SK-N-SH (cell line): ENCODE data around the gene ZC3H4. TPM values are rescaled to one million over a fixed set of nuclear protein-coding genes. Genes with fewer than 3 reads are reported as not detected.

Experiments
- CTCF ChIA-PET: fragments of 300-600, 350-600 bp; formaldehyde crosslinking; extraction: SDS; loops from one replicate; lab custom pipeline; 2021; lab: Yijun Ruan, JAX
- POLR2A ChIA-PET: fragments of 350-600 bp; sonication (Branson Sonifier 250); formaldehyde crosslinking; extraction: SDS; loops from one replicate; lab custom pipeline; 2020; ENCODE audit warnings: antibody characterized with exemption, inconsistent platforms; lab: Yijun Ruan, JAX
- DNase-seq: peaks from one replicate; pipeline ENCODE4 v3.0.0; 2012
- H2AFZ ChIP-seq: fragments of 200-600 bp; sonication (generic); 2 replicates; pipeline ENCODE4 v1.8.1; 2016; ENCODE audit warnings: antibody characterized with exemption, mild to moderate bottlenecking, low read depth
- H3F3A ChIP-seq: fragments of 200-600 bp; sonication (generic); replicated peaks from 2 replicates; pipeline ENCODE3; 2016; ENCODE audit warnings: antibody characterized with exemption, mild to moderate bottlenecking; ENCODE audit not compliant: insufficient read depth
- H3K27ac ChIP-seq, 2 experiments: fragments of 200-500 bp in 1 of 2; fragments of 200-600 bp in 1 of 2; sonication (Bioruptor generic) in 1 of 2; sonication (generic), shearing (Covaris generic) in 1 of 2; 2 replicates each; pipeline versions ENCODE4 v1.5.1 to v1.6.1; 2014 to 2016; ENCODE audit warnings: low read depth in 2 of 2, inconsistent platforms in 1 of 2, low read length in 1 of 2, mild to moderate bottlenecking in 1 of 2, mixed read lengths in 1 of 2
- H3K27me3 ChIP-seq: fragments of 200-600 bp; sonication (generic), shearing (Covaris generic); 2 replicates; pipeline ENCODE4 v1.6.1; 2016; ENCODE audit warnings: mixed run types; ENCODE audit not compliant: insufficient read depth
- H3K36me3 ChIP-seq, 2 experiments: fragments of 200-500 bp in 1 of 2; fragments of 200-600 bp in 1 of 2; sonication (Bioruptor generic) in 1 of 2; sonication (generic) in 1 of 2; replicated peaks in 1 of 2; 2 replicates each; pipeline versions ENCODE3 to v1.5.1; 2014 to 2016; ENCODE audit warnings: low read length in 1 of 2, mild to moderate bottlenecking in 1 of 2; ENCODE audit not compliant: insufficient read depth in 2 of 2, control insufficient read depth in 1 of 2
- H3K4me1 ChIP-seq, 2 experiments: fragments of 200-500 bp in 1 of 2; fragments of 200-600 bp in 1 of 2; sonication (Bioruptor generic) in 1 of 2; sonication (generic), shearing (Covaris generic) in 1 of 2; 2 replicates each; pipeline versions ENCODE4 v1.5.1 to v1.6.1; 2014 to 2016; ENCODE audit warnings: low read depth in 1 of 2, low read length in 1 of 2, mixed run types in 1 of 2; ENCODE audit not compliant: insufficient read depth in 2 of 2, control insufficient read depth in 1 of 2
- H3K4me2 ChIP-seq: fragments of 200-600 bp; sonication (generic), shearing (Covaris generic); 2 replicates; pipeline ENCODE4 v1.6.1; 2017; ENCODE audit warnings: mixed run types
- H3K4me3 ChIP-seq, 2 experiments: fragments of 200-500 bp in 1 of 2; fragments of 200-600 bp in 1 of 2; sonication (Bioruptor generic) in 1 of 2; sonication (generic), shearing (Covaris generic) in 1 of 2; 2 replicates each; pipeline versions ENCODE4 v1.5.1 to v1.8.1; 2014 to 2016; ENCODE audit warnings: low read depth in 2 of 2, inconsistent platforms in 1 of 2, low read length in 1 of 2, mild to moderate bottlenecking in 1 of 2, mixed read lengths in 1 of 2, moderate library complexity in 1 of 2
- H3K79me2 ChIP-seq: fragments of 200-600 bp; sonication (generic); 2 replicates; pipeline ENCODE4 v1.8.1; 2017; ENCODE audit warnings: mild to moderate bottlenecking; ENCODE audit not compliant: insufficient read depth
- H3K9ac ChIP-seq: fragments of 200-600 bp; sonication (generic); 2 replicates; pipeline ENCODE4 v1.6.1; 2017; ENCODE audit warnings: mixed run types
- H3K9me2 ChIP-seq: fragments of 200-600 bp; sonication (generic); 2 replicates; pipeline ENCODE4 v1.6.1; 2017; ENCODE audit warnings: mixed run types
- H3K9me3 ChIP-seq: fragments of 200-600 bp; sonication (generic); 2 replicates; pipeline ENCODE4 v1.6.1; 2017; ENCODE audit warnings: mixed run types, mild to moderate bottlenecking, moderate library complexity
- H4K20me1 ChIP-seq: fragments of 200-600 bp; sonication (generic); 2 replicates; pipeline ENCODE4 v1.6.1; 2017; ENCODE audit warnings: mild to moderate bottlenecking, mixed run types; ENCODE audit not compliant: insufficient read depth
- EP300 ChIP-seq, 2 experiments: IDR thresholded peaks; 2 replicates each; pipeline versions ENCODE4 v1.4.0 to v1.6.1; 2012; ENCODE audit warnings: borderline replicate concordance in 1 of 2, low read depth in 1 of 2, low read length in 1 of 2
- JUND ChIP-seq: IDR thresholded peaks from 2 replicates; pipeline ENCODE4 v1.4.0; 2012
- POLR2AphosphoS5 ChIP-seq: IDR thresholded peaks from 2 replicates; pipeline ENCODE4 v1.6.1; 2012; ENCODE audit warnings: low read depth, low read length
- RCOR1 ChIP-seq: fragments of 150-350 bp; IDR thresholded peaks from 2 replicates; pipeline ENCODE4 v1.6.1; 2017; ENCODE audit warnings: antibody characterized with exemption, low read length
- TCF12 ChIP-seq: IDR thresholded peaks from 2 replicates; pipeline ENCODE4 v1.4.0; 2012
- USF1 ChIP-seq: IDR thresholded peaks from 2 replicates; pipeline ENCODE4 v1.4.0; 2012; ENCODE audit warnings: low read depth, borderline replicate concordance
- WGBS: methylation state at CpG from one replicate; pipeline ENCODE4 v1.1.6; 2017; ENCODE audit warnings: low lambda C conversion rate; 5-methylcytosine and 5-hydroxymethylcytosine counted together
- polyA plus RNA-seq, 3 experiments: library from polyadenylated mRNA; depleted of rRNA; stranded (reverse); fragments of >200 nt; gene quantifications; 2 replicates each; pipeline ENCODE4 v1.2.3, GENCODE V29; 2012
- TF ChIP-seq, protein P1 (sequence below): IDR thresholded peaks from 2 replicates; pipeline ENCODE4; 2012

ZC3H4 gene
- polyA plus RNA-seq, 1 of the 3 experiments (the other 2 are of a cell fraction), result 7.6 TPM

DNA sequence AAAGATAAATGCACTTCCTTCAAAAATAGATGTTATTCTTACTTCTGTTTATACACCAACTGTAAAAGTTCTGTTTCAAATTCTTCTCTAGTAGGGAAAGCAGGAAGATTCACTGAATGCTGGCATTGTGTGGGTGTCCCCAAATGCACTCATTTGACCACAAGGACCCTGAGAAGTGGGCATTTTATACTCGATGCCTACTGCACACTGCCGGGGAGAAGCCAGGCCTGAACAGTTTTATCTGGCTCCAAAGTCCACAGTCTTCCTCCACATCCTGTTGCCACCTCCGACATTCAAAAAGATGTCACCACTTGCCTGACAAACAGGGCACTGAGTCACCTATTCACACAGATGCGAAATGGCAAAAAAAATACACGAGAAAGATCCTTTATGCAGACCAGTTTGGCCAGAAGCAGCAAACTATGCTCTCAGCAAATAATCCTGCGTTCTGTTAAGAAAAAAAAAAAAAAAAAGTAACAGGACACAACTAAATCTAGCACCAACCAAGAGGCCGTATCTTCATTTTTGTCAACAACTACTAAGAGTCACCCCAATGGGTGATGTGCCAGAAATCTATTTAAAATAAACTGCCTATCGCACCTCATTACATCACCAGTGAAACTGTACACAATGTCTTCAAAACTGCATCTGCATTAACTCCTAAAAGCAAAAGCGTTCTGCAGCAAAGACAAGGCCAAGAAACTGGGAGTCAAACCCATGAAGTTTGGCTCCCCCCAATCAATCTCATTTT, 6.2 kb downstream of the ZC3H4 start:
- POLR2A ChIA-PET, result interaction anchor here (1.4 kb wide), 1 partner anchor 16 kb away, joined by 3 read pairs; no protein-coding TSS in a partner anchor
- H3K36me3 ChIP-seq, result peaks cover 22 to 30% of the 10 kb centered on the region in 2 experiments
- peaks cover 41% of the 10 kb centered on the region for H3F3A ChIP-seq
- H3K27me3 ChIP-seq, result no peaks in the 10 kb centered on the region
- WGBS, result 30% methylated on average over 9 of the region's 9 CpGs
- H3K4me3 ChIP-seq, result peak overlapping the region in 1 of 2 experiments; percentile 8; a peak in 1 of 4 replicates
- no peaks in the 10 kb centered on the region for H3K9me2 ChIP-seq
- peak overlapping the region; percentile 67 for H3K4me2 ChIP-seq
- H3K9ac ChIP-seq, result peak overlapping the region; percentile 3; the same call in 1 of the 2 replicates
- 0 out of 2 replicates have a peak, but pooled peaks cover 9% of the 10 kb centered on the region for H4K20me1 ChIP-seq
- H3K4me1 ChIP-seq, result peaks cover 42 to 52% of the 10 kb centered on the region in 2 experiments
- peaks cover 100% of the 10 kb centered on the region for H3K79me2 ChIP-seq
- H3K9me3 ChIP-seq, result no peaks in the 10 kb centered on the region
- H2AFZ ChIP-seq, result no peak overlapping the region
- TF ChIP-seq RCOR1, result no peak
- TF ChIP-seq EP300 (IDR thresholded peaks at IDR 0.05; ENCODE audit: borderline replicate concordance in 1 of 2, low read depth in 1 of 2, low read length in 1 of 2), result peak in 1 of 2 experiments; percentile 40; a peak in 1 of 4 replicates
- H3K27ac ChIP-seq, result peak overlapping the region; percentile 99 to 100
- no peak for DNase-seq
- CTCF ChIA-PET, result interaction anchor here (1.0 to 4.3 kb wide), 5 partner anchors 19 to 267 kb away, joined by 3 to 20 read pairs (median 3); no protein-coding TSS in a partner anchor

- H3K79me2 ChIP-seq, result peaks cover 100% of the 10 kb centered on the region
- H3K4me3 ChIP-seq, result 0 out of 4 replicates have a peak overlapping the region, but pooled peaks of 1 of the 2 experiments have one; percentile 8
- no peaks in the 10 kb centered on the region for H3K9me3 ChIP-seq
- TF ChIP-seq JUND (no peak), USF1 (no peak), POLR2AphosphoS5 (peak; percentile 54; the same call in 1 of the 2 replicates), TCF12 (peak; percentile 43; the same call in 1 of the 2 replicates)
- TF ChIP-seq, protein P1, sequence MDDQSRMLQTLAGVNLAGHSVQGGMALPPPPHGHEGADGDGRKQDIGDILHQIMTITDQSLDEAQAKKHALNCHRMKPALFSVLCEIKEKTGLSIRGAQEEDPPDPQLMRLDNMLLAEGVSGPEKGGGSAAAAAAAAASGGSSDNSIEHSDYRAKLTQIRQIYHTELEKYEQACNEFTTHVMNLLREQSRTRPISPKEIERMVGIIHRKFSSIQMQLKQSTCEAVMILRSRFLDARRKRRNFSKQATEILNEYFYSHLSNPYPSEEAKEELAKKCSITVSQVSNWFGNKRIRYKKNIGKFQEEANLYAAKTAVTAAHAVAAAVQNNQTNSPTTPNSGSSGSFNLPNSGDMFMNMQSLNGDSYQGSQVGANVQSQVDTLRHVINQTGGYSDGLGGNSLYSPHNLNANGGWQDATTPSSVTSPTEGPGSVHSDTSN, result peak; percentile 37; the same call in 1 of the 2 replicates
- H3K4me2 ChIP-seq, result peak overlapping the region; percentile 67
- peaks cover 42 to 52% of the 10 kb centered on the region in 2 experiments for H3K4me1 ChIP-seq
- no peak for DNase-seq
- 22% methylated on average over 1 of the region's 2 CpGs for WGBS
- no peak overlapping the region for H2AFZ ChIP-seq
- H3K9ac ChIP-seq, result peak overlapping the region; percentile 3; the same call in 1 of the 2 replicates
- H3F3A ChIP-seq, result peaks cover 41% of the 10 kb centered on the region
- no peaks in the 10 kb centered on the region for H3K9me2 ChIP-seq
- peak overlapping the region; percentile 99 to 100 for H3K27ac ChIP-seq
- H3K36me3 ChIP-seq, result peaks cover 22 to 34% of the 10 kb centered on the region in 2 experiments
- CTCF ChIA-PET, result interaction anchor here (1.0 to 4.3 kb wide), 5 partner anchors 19 to 267 kb away, joined by 3 to 20 read pairs (median 3); no protein-coding TSS in a partner anchor
- peaks cover 15% of the 10 kb centered on the region; the same call in 1 of the 2 replicates for H4K20me1 ChIP-seq
- POLR2A ChIA-PET, result interaction anchor here (0.6 to 1.4 kb wide), 4 partner anchors 9 to 133 kb away, joined by 3 read pairs; no protein-coding TSS in a partner anchor
- H3K27me3 ChIP-seq, result no peaks in the 10 kb centered on the region
Measured at GRCh38 chr19:47106821-47107201, 6.8 kb downstream of the ZC3H4 start.
